Measurements from ENCODE around the gene ETS1. TPM values are rescaled to one million over a fixed set of nuclear protein-coding genes. Genes with fewer than 3 reads are reported as not detected.

Gene ETS1
- total RNA-seq, 4 donors from 2014 or later: 46.3 to 70.6 (median 57.6) TPM

DNA sequence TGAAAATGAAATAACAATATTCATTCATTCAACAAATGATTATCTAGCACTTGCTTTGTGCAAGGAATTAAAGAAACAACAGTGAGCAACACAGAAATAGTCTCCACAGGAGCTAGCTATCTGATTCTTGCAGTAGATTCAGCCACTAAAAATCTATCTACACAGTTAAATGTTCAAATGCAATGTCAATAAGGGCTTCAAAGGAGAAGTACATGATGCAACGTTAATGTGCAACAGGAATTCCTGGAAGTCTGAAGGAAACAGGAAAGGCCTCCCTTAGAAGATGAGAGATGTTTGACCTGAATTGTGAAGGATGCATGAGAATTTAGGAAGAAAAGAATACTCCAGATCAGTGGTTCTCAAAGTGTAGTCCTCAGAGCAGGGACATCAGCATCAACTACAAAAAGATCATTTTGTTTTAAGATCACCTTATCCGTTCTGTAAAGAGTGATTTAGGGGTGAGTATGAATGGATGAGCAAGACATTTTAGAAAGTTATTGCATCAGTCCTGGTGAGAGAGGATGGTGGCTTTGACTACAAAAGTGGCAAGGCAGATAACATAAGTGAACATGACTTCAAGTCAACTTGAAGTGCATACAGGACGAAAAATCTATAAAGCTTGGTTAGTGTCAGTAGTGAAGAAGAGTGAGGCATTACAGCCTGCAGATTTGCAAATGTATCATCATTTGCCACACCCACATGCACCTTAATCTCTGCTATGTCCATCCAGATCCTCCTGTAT lies 96.0 kb downstream of the ETS1 start:
- H3K4me1 ChIP-seq: peaks cover 0 to 65% (median 32%) of the 10 kb centered on the region in 4 donors
- no peak for TF ChIP-seq EP300 (IDR thresholded peaks at IDR 0.05)
- no peak overlapping the region for H3K4me3 ChIP-seq
- 78 to 94% methylated on average over 3 of the region's 3 CpGs for WGBS, 2 donors
- no peaks in the 10 kb centered on the region for H3K27me3 ChIP-seq
- no peaks in the 10 kb centered on the region for H3K9me3 ChIP-seq
- no peak overlapping the region for H3K27ac ChIP-seq
- no peak for DNase-seq (ENCODE audit: low spot score in 2 of 2)
- peaks cover 0 to 39% (median 7%) of the 10 kb centered on the region in 3 donors for H3K36me3 ChIP-seq

DNA sequence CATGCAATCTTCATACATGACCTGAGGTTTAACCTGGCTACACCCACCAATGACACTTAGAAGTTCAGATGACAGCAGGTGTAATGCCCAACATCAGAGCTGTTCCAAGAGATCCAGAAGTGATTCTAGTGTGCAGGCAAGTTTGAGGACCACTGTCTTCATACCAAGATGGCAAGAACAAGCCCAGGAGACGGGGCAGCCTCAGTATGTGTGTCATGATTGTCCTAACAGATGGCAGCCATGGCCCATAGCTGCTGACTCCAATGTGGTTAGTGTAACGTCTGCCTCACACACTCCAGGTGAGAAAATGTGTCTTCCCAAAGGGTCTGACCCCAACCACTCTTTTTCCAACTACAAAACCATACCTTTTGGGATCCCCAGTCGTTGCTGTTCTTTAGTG lies 97.3 kb downstream of the ETS1 start:
- Histone ChIP-seq H3K36me3 (peaks cover 0 to 52% (median 7%) of the 10 kb centered on the region in 3 donors), H3K27ac (no peak overlapping the region), H3K27me3 (no peaks in the 10 kb centered on the region), H3K9me3 (no peaks in the 10 kb centered on the region), H3K4me1 (peaks cover 0 to 54% (median 23%) of the 10 kb centered on the region in 4 donors), H3K4me3 (no peak overlapping the region)
- TF ChIP-seq, protein P1, sequence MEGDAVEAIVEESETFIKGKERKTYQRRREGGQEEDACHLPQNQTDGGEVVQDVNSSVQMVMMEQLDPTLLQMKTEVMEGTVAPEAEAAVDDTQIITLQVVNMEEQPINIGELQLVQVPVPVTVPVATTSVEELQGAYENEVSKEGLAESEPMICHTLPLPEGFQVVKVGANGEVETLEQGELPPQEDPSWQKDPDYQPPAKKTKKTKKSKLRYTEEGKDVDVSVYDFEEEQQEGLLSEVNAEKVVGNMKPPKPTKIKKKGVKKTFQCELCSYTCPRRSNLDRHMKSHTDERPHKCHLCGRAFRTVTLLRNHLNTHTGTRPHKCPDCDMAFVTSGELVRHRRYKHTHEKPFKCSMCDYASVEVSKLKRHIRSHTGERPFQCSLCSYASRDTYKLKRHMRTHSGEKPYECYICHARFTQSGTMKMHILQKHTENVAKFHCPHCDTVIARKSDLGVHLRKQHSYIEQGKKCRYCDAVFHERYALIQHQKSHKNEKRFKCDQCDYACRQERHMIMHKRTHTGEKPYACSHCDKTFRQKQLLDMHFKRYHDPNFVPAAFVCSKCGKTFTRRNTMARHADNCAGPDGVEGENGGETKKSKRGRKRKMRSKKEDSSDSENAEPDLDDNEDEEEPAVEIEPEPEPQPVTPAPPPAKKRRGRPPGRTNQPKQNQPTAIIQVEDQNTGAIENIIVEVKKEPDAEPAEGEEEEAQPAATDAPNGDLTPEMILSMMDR (IDR thresholded peaks at IDR 0.05): no peak
- no peak for TF ChIP-seq EP300 (IDR thresholded peaks at IDR 0.05)
- TF ChIP-seq POLR2A (IDR thresholded peaks at IDR 0.05): no peak
- WGBS, 2 donors: 85 to 98% methylated on average over 3 of the region's 3 CpGs
- DNase-seq (ENCODE audit: low spot score in 2 of 2): no peak

DNA sequence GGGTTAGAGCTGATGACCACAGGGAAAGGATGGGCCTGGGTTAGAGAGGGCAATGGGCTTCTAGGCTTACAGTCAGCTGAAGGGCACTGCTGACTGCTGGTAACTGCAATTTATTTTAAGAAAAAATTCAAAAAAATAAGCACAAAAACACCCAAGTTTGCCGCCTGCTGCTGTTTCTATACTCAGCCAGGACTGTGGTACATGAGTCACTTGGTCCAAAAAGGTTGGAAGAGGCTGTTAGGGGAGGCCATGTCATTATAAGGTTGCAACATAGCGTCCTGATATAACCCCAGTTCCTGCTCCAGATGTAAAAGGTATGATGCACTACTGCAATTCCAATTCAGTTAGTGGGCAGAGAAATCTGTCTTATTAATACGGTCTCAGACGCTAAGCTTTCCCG lies 98.9 kb downstream of the ETS1 start:
- DNase-seq (ENCODE audit: low spot score in 2 of 2): no peak

GRCh38 chr11:128487978-128488377 lies 99.4 kb downstream of the ETS1 start:
- Histone ChIP-seq H3K36me3 (peaks cover 0 to 66% (median 12%) of the 10 kb centered on the region in 3 donors), H3K27ac (no peak overlapping the region), H3K9me3 (no peaks in the 10 kb centered on the region), H3K27me3 (no peaks in the 10 kb centered on the region), H3K4me3 (no peak overlapping the region), H3K4me1 (peaks cover 0 to 51% (median 24%) of the 10 kb centered on the region in 4 donors)
- TF ChIP-seq, protein P1 (IDR thresholded peaks at IDR 0.05): no peak
- TF ChIP-seq EP300 (IDR thresholded peaks at IDR 0.05) (no peak), POLR2A (IDR thresholded peaks at IDR 0.05) (no peak)
- WGBS, 2 donors: 77 to 81% methylated on average over 5 of the region's 5 CpGs
- DNase-seq (ENCODE audit: low spot score in 2 of 2): no peak

More for the DNA sequence above, 98.9 kb downstream of the ETS1 start:
- WGBS, 2 donors: 92 to 93% methylated on average over 5 of the region's 5 CpGs
- peak in 1 of 2 donors; percentile 68 for TF ChIP-seq EP300 (IDR thresholded peaks at IDR 0.05)
- TF ChIP-seq, protein P1 (IDR thresholded peaks at IDR 0.05): no peak
- no peak for TF ChIP-seq POLR2A (IDR thresholded peaks at IDR 0.05)
- Histone ChIP-seq H3K27ac (no peak overlapping the region), H3K4me1 (peaks cover 0 to 51% (median 24%) of the 10 kb centered on the region in 4 donors), H3K27me3 (no peaks in the 10 kb centered on the region), H3K4me3 (no peak overlapping the region), H3K36me3 (peaks cover 0 to 66% (median 12%) of the 10 kb centered on the region in 3 donors), H3K9me3 (no peaks in the 10 kb centered on the region)

DNA sequence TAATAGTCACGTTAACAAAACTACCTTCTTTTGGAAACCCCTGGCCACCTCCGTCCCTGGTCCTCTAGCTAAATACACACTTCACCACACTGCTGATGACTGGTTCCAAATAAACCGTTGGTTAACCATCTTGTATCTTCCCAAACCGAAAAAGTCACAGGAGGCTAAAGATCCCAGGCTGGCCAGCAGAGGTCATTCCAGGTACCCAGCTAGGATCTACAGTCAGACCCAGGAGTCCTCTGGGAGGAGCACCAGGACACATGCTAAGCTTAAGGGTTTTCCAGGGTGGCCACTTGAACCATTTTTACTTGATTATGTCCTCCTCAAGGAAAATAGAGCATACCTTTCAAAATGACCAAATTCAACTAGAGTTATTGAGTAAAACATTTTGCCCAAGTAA lies 103.2 kb downstream of the ETS1 start:
- peaks cover 0 to 63% (median 20%) of the 10 kb centered on the region in 3 donors for H3K36me3 ChIP-seq
- H3K4me1 ChIP-seq: peaks cover 0 to 61% (median 41%) of the 10 kb centered on the region in 4 donors
- WGBS, 2 donors: 79 to 84% methylated on average over 4 of the region's 4 CpGs

More for the DNA sequence above, 103.2 kb downstream of the ETS1 start:
- H3K27me3 ChIP-seq: no peaks in the 10 kb centered on the region
- no peak for DNase-seq (ENCODE audit: low spot score in 2 of 2)
- H3K27ac ChIP-seq: peak overlapping the region in 1 of 4 donors; percentile 21
- TF ChIP-seq EP300 (IDR thresholded peaks at IDR 0.05): no peak
- no peak for TF ChIP-seq POLR2A (IDR thresholded peaks at IDR 0.05)
- TF ChIP-seq, protein P1 (IDR thresholded peaks at IDR 0.05): no peak
- H3K4me3 ChIP-seq: no peak overlapping the region
- H3K9me3 ChIP-seq: no peaks in the 10 kb centered on the region
